HepG2 (cell line): ENCODE data around the gene REP15. TPM values are rescaled to one million over a fixed set of nuclear protein-coding genes. Genes with fewer than 3 reads are reported as not detected.

Experiments used
- ARID2 ChIP-seq: sonication (generic); formaldehyde crosslinking; IDR thresholded peaks from 2 replicates; pipeline ENCODE4 v1.8.1; 2022; ENCODE audit warnings: mild to moderate bottlenecking, missing genetic modification reagents, borderline replicate concordance
- ETV6 ChIP-seq: sonication (generic); formaldehyde crosslinking; conservative IDR thresholded peaks from 2 replicates; pipeline ENCODE4 v1.4.0; 2020; ENCODE audit warnings: missing genetic modification reagents
- MLX ChIP-seq: IDR thresholded peaks from 2 replicates; pipeline ENCODE4 v1.6.1; 2016
- NCOR1 ChIP-seq: fragments of 200-600 bp; sonication (generic); IDR thresholded peaks from 2 replicates; pipeline ENCODE4 v1.7.0; 2017; ENCODE audit warnings: antibody characterized with exemption, low read length, borderline replicate concordance
- NFYC ChIP-seq: IDR thresholded peaks from 2 replicates; pipeline ENCODE4 v1.6.1; 2016; ENCODE audit warnings: missing genetic modification reagents, missing compliant biosample characterization
- PPARG ChIP-seq: conservative IDR thresholded peaks from 2 replicates; pipeline ENCODE4 v1.6.1; 2016; ENCODE audit warnings: missing biosample characterization, missing genetic modification reagents
- REXO4 ChIP-seq: sonication (generic); formaldehyde crosslinking; IDR thresholded peaks from 2 replicates; pipeline ENCODE4 v1.8.0; 2022; ENCODE audit warnings: missing genetic modification reagents, mild to moderate bottlenecking, borderline replicate concordance
- RORA ChIP-seq: sonication (generic); formaldehyde crosslinking; IDR thresholded peaks from 2 replicates; pipeline ENCODE4 v1.5.0; 2020; ENCODE audit warnings: mild to moderate bottlenecking, missing genetic modification reagents, moderate library complexity
- SP2 ChIP-seq: sonication (generic); formaldehyde crosslinking; IDR thresholded peaks from 2 replicates; pipeline ENCODE4 v1.5.1; 2020; ENCODE audit warnings: mild to moderate bottlenecking, missing genetic modification reagents
- ZFP41 ChIP-seq: sonication (generic); formaldehyde crosslinking; IDR thresholded peaks from 2 replicates; pipeline ENCODE4 v1.4.0; 2020; ENCODE audit warnings: mild to moderate bottlenecking, missing genetic modification reagents, borderline replicate concordance
- ZFP82 ChIP-seq: sonication (generic); formaldehyde crosslinking; IDR thresholded peaks from 2 replicates; pipeline ENCODE4 v1.5.1; 2020; ENCODE audit warnings: mild to moderate bottlenecking, missing genetic modification reagents, borderline replicate concordance
- ZFP91 ChIP-seq: sonication (generic); formaldehyde crosslinking; IDR thresholded peaks from 2 replicates; pipeline ENCODE4 v1.9.0; 2022; ENCODE audit warnings: missing genetic modification reagents, mild to moderate bottlenecking, borderline replicate concordance
- ZNF142 ChIP-seq: sonication (generic); formaldehyde crosslinking; IDR thresholded peaks from 2 replicates; pipeline ENCODE4 v1.4.0; 2020; ENCODE audit warnings: missing genetic modification reagents
- ZNF18 ChIP-seq: sonication (generic); formaldehyde crosslinking; IDR thresholded peaks from 2 replicates; pipeline ENCODE4 v1.8.0; 2022; ENCODE audit warnings: mild to moderate bottlenecking, missing genetic modification reagents; ENCODE audit not compliant: insufficient replicate concordance
- ZNF335 ChIP-seq: sonication (generic); formaldehyde crosslinking; IDR thresholded peaks from 2 replicates; pipeline ENCODE4 v1.4.0; 2020; ENCODE audit warnings: missing genetic modification reagents
- ZNF678 ChIP-seq: sonication (generic); formaldehyde crosslinking; IDR thresholded peaks from 2 replicates; pipeline ENCODE4 v1.4.0; 2020; ENCODE audit warnings: mild to moderate bottlenecking, missing genetic modification reagents
- polyA plus RNA-seq, 8 experiments: library from polyadenylated mRNA; depleted of rRNA in 3 of 8; stranded (reverse) in 7 of 8; unstranded in 1 of 8; fragments of >200 nt; fragmentation: Illumina TruSeq in 4 of 8; extraction: Trizol in 4 of 8; gene quantifications; 2 replicates each; pipeline versions ENCODE4 v1.2.1 to v1.2.3, GENCODE V29; 2011 to 2016; ENCODE audit warnings: low read depth in 4 of 8, missing spikeins in 1 of 8, mixed read lengths in 1 of 8; ENCODE audit not compliant: insufficient read depth in 1 of 8
- total RNA-seq, 5 experiments: library from RNA; depleted of rRNA; stranded (reverse); fragments of >200 nt; fragmentation: Illumina TruSeq; extraction: Trizol; gene quantifications; 2 replicates each; pipeline ENCODE4 v1.2.3, GENCODE V29; 2016; ENCODE audit warnings: low read depth in 1 of 5

The REP15 gene
- total and polyA plus RNA-seq, 2 of the 13 experiments (the other 11 are each of a cell fraction or from before 2014, with no cell fraction given), result 0.12 to 0.64 TPM

GRCh38 chr12:27710592-27711316, 14.5 kb downstream of the REP15 start, which contains the start of gene MRPS35 (continued):
- TF ChIP-seq ZNF142 (CRISPR knock-in tag), result peak; percentile 89
- TF ChIP-seq ZFP41 (CRISPR knock-in tag), result 0 out of 2 replicates have a peak, but pooled peaks have one; percentile 68
- TF ChIP-seq PPARG (CRISPR knock-in tag), result 0 out of 2 replicates have a peak, but pooled peaks have one; percentile 36
- no peak for TF ChIP-seq NCOR1
- 0 out of 2 replicates have a peak, but pooled peaks have one; percentile 26 for TF ChIP-seq MLX (CRISPR knock-in tag)
- TF ChIP-seq REXO4, result no peak
- peak; percentile 65 for TF ChIP-seq ZNF18
- TF ChIP-seq ZNF678, result peak; percentile 34
- no peak; the same call in 1 of the 2 replicates for TF ChIP-seq ZNF335
- peak; percentile 97 for TF ChIP-seq ARID2
- TF ChIP-seq SP2 (CRISPR knock-in tag), result no peak; the same call in none of the 2 replicates
- TF ChIP-seq NFYC (CRISPR knock-in tag), result peak; percentile 39; the same call in 1 of the 2 replicates
- TF ChIP-seq ZFP91 (CRISPR knock-in tag), result peak; percentile 93; the same call in 1 of the 2 replicates
- TF ChIP-seq ETV6 (CRISPR knock-in tag), result peak; percentile 80
- peak; percentile 94; the same call in 1 of the 2 replicates for TF ChIP-seq ZFP82 (CRISPR knock-in tag)
- TF ChIP-seq RORA, result no peak
